ENCODE measurements around the gene MX1. TPM values are rescaled to one million over a fixed set of nuclear protein-coding genes. Genes with fewer than 3 reads are reported as not detected.
"Not testable (repeated sequence)": the region's sequence is repeated elsewhere in the genome, so short reads cannot be mapped to it uniquely, and the experiment has no call there.

The MX1 gene
- total RNA-seq, 4 donors from 2014 or later = 20.2 to 40.3 (median 31.5) TPM

- Histone ChIP-seq H3K9me3 (peaks cover 0 to 18% (median 0%) of the 10 kb centered on the region in 3 donors), H3K27ac (no peak overlapping the region), H3K27me3 (peaks cover 13% of the 10 kb centered on the region), H3K4me3 (no peak overlapping the region), H3K36me3 (peaks cover 0 to 46% of the 10 kb centered on the region in 2 donors), H3K4me1 (no peaks in the 10 kb centered on the region)
- TF ChIP-seq POLR2AphosphoS5 (IDR thresholded peaks at IDR 0.05) (no peak), CTCF (IDR thresholded peaks at IDR 0.05) (no peak), EP300 (IDR thresholded peaks at IDR 0.05) (no peak), POLR2A (IDR thresholded peaks at IDR 0.05) (no peak)
- WGBS, 2 donors (ENCODE audit: low coverage in 1 of 2) = 42 to 64% methylated on average over 1 to 2 of the region's 5 CpGs
- ATAC-seq = no peak
Measured at GRCh38 chr21:41410767-41411448, 15.1 kb upstream of the MX1 start.

GRCh38 chr21:41411449-41412089 is 14.5 kb upstream of the MX1 start:
- WGBS, 2 donors (ENCODE audit: low coverage in 1 of 2) = 79 to 94% methylated on average over 3 to 4 of the region's 5 CpGs
- H3K36me3 ChIP-seq = peaks cover 0 to 40% of the 10 kb centered on the region in 2 donors
- H3K27ac ChIP-seq = no peak overlapping the region
- H3K9me3 ChIP-seq = peaks cover 0 to 18% (median 0%) of the 10 kb centered on the region in 3 donors
- no peak overlapping the region for H3K4me3 ChIP-seq
- ATAC-seq = peak; percentile 25
- no peaks in the 10 kb centered on the region for H3K4me1 ChIP-seq
- TF ChIP-seq EP300 (IDR thresholded peaks at IDR 0.05) (no peak), POLR2AphosphoS5 (IDR thresholded peaks at IDR 0.05) (no peak), POLR2A (IDR thresholded peaks at IDR 0.05) (no peak), CTCF (IDR thresholded peaks at IDR 0.05) (no peak)
- H3K27me3 ChIP-seq = peaks cover 13% of the 10 kb centered on the region

- not testable (repeated sequence) for ATAC-seq, H3K4me3 ChIP-seq, H3K9me3 ChIP-seq, H3K27me3 ChIP-seq, H3K27ac ChIP-seq, H3K36me3 ChIP-seq
- peaks cover 0 to 25% (median 0%) of the 10 kb centered on the region in 3 donors for H3K4me1 ChIP-seq
- WGBS, 2 donors (ENCODE audit: low coverage in 1 of 2) = 78 to 83% methylated on average over 1 to 2 of the region's 2 CpGs
Measured at GRCh38 chr21:41417505-41417904, 8.5 kb upstream of the MX1 start.

- no peak for ATAC-seq
- Histone ChIP-seq H3K4me1 (peaks cover 0 to 25% (median 0%) of the 10 kb centered on the region in 3 donors), H3K27ac (peak overlapping the region in 3 of 4 donors; percentile 20 to 88 (median 52))
Measured at GRCh38 chr21:41418393-41418792, 7.6 kb upstream of the MX1 start.

More at GRCh38 chr21:41418393-41418792, 7.6 kb upstream of the MX1 start:
- WGBS, 2 donors (ENCODE audit: low coverage in 1 of 2) = 97 to 100% methylated on average over 2 to 4 of the region's 6 CpGs
- Histone ChIP-seq H3K4me3 (no peak overlapping the region), H3K9me3 (peaks cover 0 to 3% (median 0%) of the 10 kb centered on the region in 3 donors), H3K27me3 (no peaks in the 10 kb centered on the region), H3K36me3 (no peaks in the 10 kb centered on the region)
- TF ChIP-seq POLR2AphosphoS5 (IDR thresholded peaks at IDR 0.05) (no peak), POLR2A (IDR thresholded peaks at IDR 0.05) (no peak), CTCF (IDR thresholded peaks at IDR 0.05) (no peak), EP300 (IDR thresholded peaks at IDR 0.05) (no peak)
